Esophagus muscularis mucosa (tissue), 4 donors: Measurements from ENCODE around the gene NARS2. TPM values are rescaled to one million over a fixed set of nuclear protein-coding genes. Genes with fewer than 3 reads are reported as not detected.

Experiments
- DNase-seq: peaks from one replicate; pipeline ENCODE4 v3.0.0-alpha.2; 2017; ENCODE audit errors: extremely low spot score
- H3K27ac ChIP-seq, 4 donors: fragments of 200-600 bp; sonication (generic); replicated peaks in 1 of 4; 1 replicate in 3 of 4; 2 replicates in 1 of 4; pipeline ENCODE4 v1.5.1; 2016 to 2019; ENCODE audit warnings: mild to moderate bottlenecking in 1 of 4
- H3K27me3 ChIP-seq, 4 donors: fragments of 200-600 bp; sonication (generic); one replicate each; pipeline versions ENCODE4 v1.5.1 to v1.6.0; 2016 to 2019
- H3K36me3 ChIP-seq, 4 donors: fragments of 200-600 bp; sonication (generic); one replicate each; pipeline ENCODE4 v1.5.1; 2016 to 2019
- H3K4me1 ChIP-seq, 4 donors: fragments of 200-600 bp; sonication (generic); one replicate each; pipeline ENCODE4 v1.5.1; 2016 to 2019
- H3K4me3 ChIP-seq, 4 donors: fragments of 200-600 bp; sonication (generic); 1 replicate in 2 of 4; 2 replicates in 2 of 4; pipeline ENCODE4 v1.5.1; 2016 to 2019; ENCODE audit warnings: mild to moderate bottlenecking in 4 of 4, moderate library complexity in 1 of 4
- H3K9me3 ChIP-seq, 4 donors: fragments of 200-600 bp; sonication (generic); 1 replicate in 3 of 4; 2 replicates in 1 of 4; pipeline ENCODE4 v1.5.1; 2016 to 2019
- CTCF ChIP-seq, 3 experiments: fragments of 200-600 bp in 2 of 3; fragments of 450-650 bp in 1 of 3; sonication (generic) in 2 of 3; IDR thresholded peaks; one replicate each; pipeline ENCODE4 v1.5.1; 2017 to 2019; ENCODE audit warnings: antibody characterized with exemption in 3 of 3, mild to moderate bottlenecking in 2 of 3, moderate library complexity in 1 of 3
- EP300 ChIP-seq: sonication (generic); formaldehyde crosslinking; IDR thresholded peaks from one replicate; pipeline ENCODE4 v1.6.1; 2017; ENCODE audit warnings: antibody characterized with exemption
- POLR2A ChIP-seq: fragments of 450-650 bp; IDR thresholded peaks from one replicate; pipeline ENCODE4 v1.6.1; 2017; ENCODE audit warnings: antibody characterized with exemption, moderate library complexity, mild to moderate bottlenecking, low read depth
- POLR2AphosphoS5 ChIP-seq, 2 donors: sonication (generic); formaldehyde crosslinking; IDR thresholded peaks; one replicate each; pipeline ENCODE4 v1.6.1; 2017; ENCODE audit warnings: antibody characterized with exemption in 2 of 2
- WGBS: methylation state at CpG from one replicate; pipeline ENCODE4 v1.1.5; 2018; 5-methylcytosine and 5-hydroxymethylcytosine counted together
- intact Hi-C: fragments of 100-400 bp; cut with DNase I; formaldehyde crosslinking; loops from one replicate; pipeline ENCODE4 v1.15.1; 2023
- total RNA-seq, 4 donors: library from RNA; depleted of rRNA; stranded (reverse); fragments of >200 nt; gene quantifications; one replicate each; pipeline versions ENCODE4 v1.1.0 to v1.2.1, GENCODE V29; 2016

The NARS2 gene
- total RNA-seq, 4 donors from 2014 or later: 9.1 to 10.4 (median 9.8) TPM

DNA sequence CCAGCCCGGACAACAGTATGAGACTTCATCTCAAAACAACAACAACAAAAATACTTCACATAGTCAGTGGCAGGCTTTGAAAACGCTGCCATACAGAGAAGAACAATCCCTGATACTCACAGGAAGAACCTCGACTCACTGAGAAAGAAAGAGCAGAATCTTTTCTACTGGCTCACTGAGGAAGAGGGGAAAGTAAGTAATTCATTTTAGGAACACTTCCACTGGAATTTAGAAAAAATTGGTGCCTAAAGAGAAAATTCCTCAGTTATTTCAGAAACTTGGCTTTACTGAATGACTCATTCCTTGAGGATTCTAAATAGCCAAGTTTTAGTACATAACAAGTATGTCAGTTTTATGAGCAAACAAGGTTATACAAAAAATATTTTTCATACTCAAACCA, 12.3 kb downstream of the NARS2 start:
- no peaks in the 10 kb centered on the region for H3K27me3 ChIP-seq
- peaks cover 12 to 32% (median 19%) of the 10 kb centered on the region in 4 donors for H3K36me3 ChIP-seq
- intact Hi-C loops: loop anchor here (5.0 kb wide), 3 partner anchors 335 to 415 kb away; partner anchors contain the start of genes KCTD21 and USP35
- H3K27ac ChIP-seq: peak overlapping the region; percentile 40 to 61 (median 51)
- DNase-seq: no peak
- no peaks in the 10 kb centered on the region for H3K9me3 ChIP-seq
- WGBS: 40% methylated on average over 3 of the region's 3 CpGs
- peaks cover 18 to 38% (median 27%) of the 10 kb centered on the region in 4 donors for H3K4me1 ChIP-seq
- TF ChIP-seq POLR2AphosphoS5 (IDR thresholded peaks at IDR 0.05) (no peak), EP300 (no peak)
- no peak overlapping the region for H3K4me3 ChIP-seq

DNA sequence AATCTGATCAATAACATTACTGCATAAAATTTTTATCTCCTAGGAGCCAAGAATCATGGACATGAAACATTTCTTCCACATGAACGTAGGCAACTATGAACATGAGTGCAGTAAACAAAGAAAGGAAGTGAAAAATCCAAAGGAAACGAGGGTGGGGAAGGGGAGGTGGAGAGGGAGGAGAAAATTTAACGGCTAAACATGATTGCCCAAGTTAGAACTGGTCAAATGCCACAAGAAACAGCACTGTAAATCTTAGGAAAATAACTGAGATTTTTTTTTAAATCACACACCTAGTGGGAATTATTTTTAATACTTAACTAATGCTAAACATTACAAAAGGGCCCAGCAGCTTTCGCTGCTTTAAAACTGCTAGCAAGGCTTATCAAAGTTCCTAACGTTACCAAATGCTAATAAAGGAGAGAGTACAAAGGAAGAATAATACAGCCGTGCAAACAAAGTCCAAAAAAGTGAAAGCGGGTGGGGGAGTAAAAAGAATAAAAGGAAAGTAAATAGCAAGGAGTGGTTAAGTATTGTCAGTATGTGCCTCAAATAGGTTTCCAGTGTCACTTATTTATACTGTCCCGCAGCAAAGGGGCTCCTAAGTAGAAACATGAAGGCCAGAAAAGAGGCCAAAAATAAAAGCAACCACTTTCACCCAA, 13.7 kb downstream of the NARS2 start:
- DNase-seq: no peak
- intact Hi-C loops: loop anchor here (5.0 kb wide), 3 partner anchors 334 to 414 kb away; partner anchors contain the start of genes KCTD21 and USP35
- Histone ChIP-seq H3K36me3 (peaks cover 7 to 24% (median 12%) of the 10 kb centered on the region in 4 donors), H3K27ac (peak overlapping the region; percentile 21 to 52 (median 36)), H3K27me3 (no peaks in the 10 kb centered on the region), H3K4me1 (peaks cover 21 to 32% (median 25%) of the 10 kb centered on the region in 4 donors), H3K4me3 (peak overlapping the region in 3 of 4 donors; percentile 9 to 29 (median 21)), H3K9me3 (no peaks in the 10 kb centered on the region)
- TF ChIP-seq POLR2AphosphoS5 (IDR thresholded peaks at IDR 0.05) (no peak), POLR2A (no peak), CTCF (IDR thresholded peaks at IDR 0.05) (no peak), EP300 (no peak)
- 38% methylated on average over 8 of the region's 8 CpGs for WGBS

GRCh38 chr11:78560153-78560552, 14.5 kb downstream of the NARS2 start:
- intact Hi-C loops: loop anchor here (5.0 kb wide), 3 partner anchors 333 to 413 kb away; partner anchors contain the start of genes KCTD21 and USP35
- 88% methylated on average over 3 of the region's 3 CpGs for WGBS

GRCh38 chr11:78557236-78557635, 17.4 kb downstream of the NARS2 start:
- TF ChIP-seq POLR2AphosphoS5 (IDR thresholded peaks at IDR 0.05) (no peak), CTCF (IDR thresholded peaks at IDR 0.05) (no peak), POLR2A (no peak), EP300 (no peak)
- WGBS: 88% methylated on average over 2 of the region's 2 CpGs
- Histone ChIP-seq H3K27me3 (no peaks in the 10 kb centered on the region), H3K4me3 (no peak overlapping the region), H3K4me1 (peaks cover 9 to 26% (median 18%) of the 10 kb centered on the region in 4 donors), H3K9me3 (no peaks in the 10 kb centered on the region), H3K27ac (no peak overlapping the region), H3K36me3 (peaks cover 0 to 13% (median 2%) of the 10 kb centered on the region in 4 donors)
- intact Hi-C loops: no loop called here
- no peak for DNase-seq

More at GRCh38 chr11:78560153-78560552, 14.5 kb downstream of the NARS2 start:
- no peaks in the 10 kb centered on the region for H3K9me3 ChIP-seq
- peaks cover 0 to 16% (median 4%) of the 10 kb centered on the region in 4 donors for H3K36me3 ChIP-seq
- peaks cover 21 to 32% (median 25%) of the 10 kb centered on the region in 4 donors for H3K4me1 ChIP-seq
- no peak overlapping the region for H3K27ac ChIP-seq
- no peak overlapping the region for H3K4me3 ChIP-seq
- DNase-seq: no peak
- H3K27me3 ChIP-seq: no peaks in the 10 kb centered on the region
- TF ChIP-seq EP300: no peak
- no peak for TF ChIP-seq POLR2A
- no peak for TF ChIP-seq CTCF (IDR thresholded peaks at IDR 0.05)

DNA sequence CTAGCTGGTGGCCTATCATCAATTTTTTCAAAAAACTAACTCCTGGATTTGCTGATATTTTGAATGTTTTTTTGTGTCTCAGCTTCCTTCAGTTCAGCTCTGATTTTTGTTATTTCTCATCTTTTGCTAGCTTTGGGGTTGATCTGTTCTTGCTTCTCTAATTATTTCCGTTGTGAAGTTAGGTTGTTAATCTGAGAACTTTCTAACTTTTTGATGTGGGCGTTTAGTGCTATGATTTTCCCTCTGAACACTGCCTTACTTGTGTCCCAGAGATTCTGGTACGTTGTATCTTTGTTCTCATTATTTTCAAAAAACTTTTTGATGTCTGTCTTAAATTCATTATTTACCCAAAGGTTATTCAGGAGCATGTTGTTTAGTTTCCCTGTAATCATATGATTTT, 19.1 kb downstream of the NARS2 start:
- Histone ChIP-seq H3K27me3 (no peaks in the 10 kb centered on the region), H3K4me3 (no peak overlapping the region)
- intact Hi-C loops: no loop called here

More for the DNA sequence above, 19.1 kb downstream of the NARS2 start:
- Histone ChIP-seq H3K27ac (no peak overlapping the region), H3K9me3 (no peaks in the 10 kb centered on the region), H3K4me1 (peaks cover 0 to 9% (median 8%) of the 10 kb centered on the region in 4 donors), H3K36me3 (peaks cover 0 to 13% (median 2%) of the 10 kb centered on the region in 4 donors)
- no peak for DNase-seq
- TF ChIP-seq POLR2A (no peak), CTCF (IDR thresholded peaks at IDR 0.05) (no peak), EP300 (no peak)
- WGBS: 98% methylated on average over 3 of the region's 3 CpGs
